Measurements from ENCODE around the gene ZFYVE19. TPM values are rescaled to one million over a fixed set of nuclear protein-coding genes. Genes with fewer than 3 reads are reported as not detected.

ZFYVE19 gene
- total and polyA plus RNA-seq, 2 donors (not counting 3 experiments of a cell fraction or from before 2014, with no cell fraction given) = 29.7 to 47.2 TPM

DNA sequence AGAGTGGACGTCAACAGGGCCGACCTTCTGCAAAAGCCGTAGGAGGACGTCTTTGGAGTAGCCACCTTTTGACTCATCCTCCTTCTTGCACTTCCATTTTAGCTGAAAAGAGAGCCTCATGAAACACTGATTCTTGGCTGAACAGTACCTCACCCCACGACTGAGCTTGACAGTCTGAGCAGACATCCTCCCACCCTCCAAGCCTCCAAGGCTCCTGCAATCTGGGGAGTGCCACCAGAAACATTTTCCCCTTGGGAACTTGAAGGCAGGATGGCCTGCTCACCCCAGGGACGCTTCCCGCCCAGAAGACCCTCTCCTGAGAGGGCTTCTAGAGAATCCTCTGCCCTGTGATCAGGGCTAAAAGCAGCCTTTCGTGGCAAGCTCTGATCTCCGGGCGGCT, 31.9 kb upstream of the ZFYVE19 start:
- H3K27me3 ChIP-seq (ENCODE audit: control insufficient read depth in 2 of 2, insufficient read depth in 2 of 2, low read length in 2 of 2) = no peaks in the 10 kb centered on the region
- DNase-seq (ENCODE audit: low read depth, low spot score) (no peak), FAIRE-seq (no peak)
- H3K9ac ChIP-seq (replicated peaks; ENCODE audit: extremely low read depth, insufficient read depth, low read length) = no peak overlapping the region
- no peak overlapping the region for H3K27ac ChIP-seq (ENCODE audit: insufficient read depth, low read depth, low read length)
- no peaks in the 10 kb centered on the region for H3K9me3 ChIP-seq (replicated peaks; ENCODE audit: control insufficient read depth, insufficient read depth, low read length)
- H3K4me2 ChIP-seq (ENCODE audit: insufficient read depth, low read length) = no peak overlapping the region
- intact Hi-C loops (cut with micrococcal nuclease) = no loop called here
- CTCF ChIA-PET = interaction anchor here (1.1 to 1.9 kb wide), 2 partner anchors 11 to 32 kb away, joined by 3 to 5 read pairs; partner anchors contain the start of genes DNAJC17 and ZFYVE19
- no peaks in the 10 kb centered on the region for H3K9me1 ChIP-seq (replicated peaks; ENCODE audit: control insufficient read depth, extremely low read depth, insufficient read depth, low read length)
- dilution Hi-C loops (cut with MboI; ENCODE audit: extremely low pct_ligation_motif_present, low sequenced_read_pairs) = no loop called here
- TF ChIP-seq MYC (IDR thresholded peaks at IDR 0.05; ENCODE audit: low read depth, low read length) (no peak), JUN (IDR thresholded peaks at IDR 0.05; ENCODE audit: borderline replicate concordance, insufficient read depth, insufficient read length, low read depth) (no peak), EZH2 (IDR thresholded peaks at IDR 0.05; ENCODE audit: borderline replicate concordance, low read depth, low read length, severe bottlenecking) (no peak), MAX (IDR thresholded peaks at IDR 0.05; ENCODE audit: insufficient read depth, insufficient read length) (no peak), GATA2 (IDR thresholded peaks at IDR 0.05; ENCODE audit: insufficient read depth, insufficient read length, low read depth, low read length) (no peak), FOS (IDR thresholded peaks at IDR 0.05; ENCODE audit: borderline replicate concordance, insufficient read depth, low read length) (no peak), POLR2A (IDR thresholded peaks at IDR 0.05; ENCODE audit: low read depth, low read length) (no peak), POLR2AphosphoS5 (IDR thresholded peaks at IDR 0.05; ENCODE audit: insufficient read depth, low read depth, low read length) (no peak)
- TF ChIP-seq, protein P1, sequence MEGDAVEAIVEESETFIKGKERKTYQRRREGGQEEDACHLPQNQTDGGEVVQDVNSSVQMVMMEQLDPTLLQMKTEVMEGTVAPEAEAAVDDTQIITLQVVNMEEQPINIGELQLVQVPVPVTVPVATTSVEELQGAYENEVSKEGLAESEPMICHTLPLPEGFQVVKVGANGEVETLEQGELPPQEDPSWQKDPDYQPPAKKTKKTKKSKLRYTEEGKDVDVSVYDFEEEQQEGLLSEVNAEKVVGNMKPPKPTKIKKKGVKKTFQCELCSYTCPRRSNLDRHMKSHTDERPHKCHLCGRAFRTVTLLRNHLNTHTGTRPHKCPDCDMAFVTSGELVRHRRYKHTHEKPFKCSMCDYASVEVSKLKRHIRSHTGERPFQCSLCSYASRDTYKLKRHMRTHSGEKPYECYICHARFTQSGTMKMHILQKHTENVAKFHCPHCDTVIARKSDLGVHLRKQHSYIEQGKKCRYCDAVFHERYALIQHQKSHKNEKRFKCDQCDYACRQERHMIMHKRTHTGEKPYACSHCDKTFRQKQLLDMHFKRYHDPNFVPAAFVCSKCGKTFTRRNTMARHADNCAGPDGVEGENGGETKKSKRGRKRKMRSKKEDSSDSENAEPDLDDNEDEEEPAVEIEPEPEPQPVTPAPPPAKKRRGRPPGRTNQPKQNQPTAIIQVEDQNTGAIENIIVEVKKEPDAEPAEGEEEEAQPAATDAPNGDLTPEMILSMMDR (IDR thresholded peaks at IDR 0.05; ENCODE audit: extremely low read depth in 1 of 2, insufficient read depth in 1 of 2, low read depth in 1 of 2, low read length in 2 of 2) = no peak
- no peaks in the 10 kb centered on the region for H3K79me2 ChIP-seq (ENCODE audit: control insufficient read depth, insufficient read depth, low read length)
- H3K36me3 ChIP-seq (ENCODE audit: control insufficient read depth in 2 of 2, extremely low read depth in 1 of 2, insufficient read depth in 2 of 2, low read length in 2 of 2) = peaks cover 0 to 38% of the 10 kb centered on the region in 2 experiments
- H2AFZ ChIP-seq (ENCODE audit: low read depth, low read length) = no peak overlapping the region
- no peaks in the 10 kb centered on the region for H4K20me1 ChIP-seq (replicated peaks; ENCODE audit: control insufficient read depth, extremely low read depth, insufficient read depth, low read length)
- H3K4me3 ChIP-seq (replicated peaks in 1 of 3; ENCODE audit: insufficient read depth in 1 of 3, low read depth in 1 of 3, low read length in 3 of 3) = no peak overlapping the region
- peaks cover 3% of the 10 kb centered on the region for H3K4me1 ChIP-seq (ENCODE audit: control insufficient read depth, extremely low read depth, insufficient read depth, low read length)
- BruUV-seq (replicated peaks) = no TSS peak
- POLR2A ChIA-PET = no interaction called here

All from endothelial cell of umbilical vein (primary cell).